ENCODE results near the gene RPA1.

RPA1 gene

GRCh38 chr17:1942666-1943435 is 113.0 kb downstream of the RPA1 start:
- no peak for DNase-seq

- DNase-seq = no peak
Measured at GRCh38 chr17:1943436-1943831, 113.6 kb downstream of the RPA1 start.

GRCh38 chr17:1945621-1946020 is 115.8 kb downstream of the RPA1 start:
- no peak for DNase-seq

- no peak for DNase-seq
Measured at GRCh38 chr17:1946021-1946932, 116.5 kb downstream of the RPA1 start.

GRCh38 chr17:1947229-1947742 is 117.5 kb downstream of the RPA1 start:
- peak in 1 of 3 experiments; percentile 20 for DNase-seq

GRCh38 chr17:1947743-1948516 is 118.1 kb downstream of the RPA1 start:
- no peak for DNase-seq

GRCh38 chr17:1948517-1948825 is 118.7 kb downstream of the RPA1 start:
- DNase-seq = no peak
